Measurements from ENCODE around the gene ZNF726. TPM values are rescaled to one million over a fixed set of nuclear protein-coding genes. Genes with fewer than 3 reads are reported as not detected.

The ZNF726 gene
- total RNA-seq, 1 experiment from 2014 or later: 7.5 TPM

DNA sequence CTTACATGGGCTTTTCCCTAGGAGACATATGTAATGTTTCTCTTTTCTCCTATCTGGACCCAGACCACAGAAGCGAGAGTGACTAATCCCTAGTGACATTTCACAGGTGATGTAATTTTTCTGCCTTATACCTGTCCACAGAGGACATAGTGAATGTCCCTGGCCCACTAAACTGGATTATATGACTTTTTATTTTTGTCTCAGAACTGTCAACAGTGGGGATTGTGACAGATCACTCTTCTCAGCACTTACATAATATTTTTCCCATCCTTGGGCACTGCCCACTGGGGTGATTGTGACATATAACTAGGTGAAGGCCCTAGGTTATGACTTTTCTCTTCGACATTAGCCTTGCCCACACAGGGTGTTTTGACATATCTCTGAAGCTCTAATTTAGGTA lies 7.9 kb upstream of the ZNF726 start:
- POLR2A ChIA-PET (ENCODE audit: unreplicated experiment): no interaction called here
- H3K4me3 ChIP-seq: no peak overlapping the region
- CTCF ChIA-PET: no interaction called here
- intact Hi-C loops (cut with micrococcal nuclease; ENCODE audit: unreplicated experiment): no loop called here
- no peaks in the 10 kb centered on the region for H3K4me1 ChIP-seq (replicated peaks; ENCODE audit: insufficient read depth)
- no peak for DNase-seq
- no peaks in the 10 kb centered on the region for H3K36me3 ChIP-seq (ENCODE audit: low read depth)
- TF ChIP-seq, protein P1, sequence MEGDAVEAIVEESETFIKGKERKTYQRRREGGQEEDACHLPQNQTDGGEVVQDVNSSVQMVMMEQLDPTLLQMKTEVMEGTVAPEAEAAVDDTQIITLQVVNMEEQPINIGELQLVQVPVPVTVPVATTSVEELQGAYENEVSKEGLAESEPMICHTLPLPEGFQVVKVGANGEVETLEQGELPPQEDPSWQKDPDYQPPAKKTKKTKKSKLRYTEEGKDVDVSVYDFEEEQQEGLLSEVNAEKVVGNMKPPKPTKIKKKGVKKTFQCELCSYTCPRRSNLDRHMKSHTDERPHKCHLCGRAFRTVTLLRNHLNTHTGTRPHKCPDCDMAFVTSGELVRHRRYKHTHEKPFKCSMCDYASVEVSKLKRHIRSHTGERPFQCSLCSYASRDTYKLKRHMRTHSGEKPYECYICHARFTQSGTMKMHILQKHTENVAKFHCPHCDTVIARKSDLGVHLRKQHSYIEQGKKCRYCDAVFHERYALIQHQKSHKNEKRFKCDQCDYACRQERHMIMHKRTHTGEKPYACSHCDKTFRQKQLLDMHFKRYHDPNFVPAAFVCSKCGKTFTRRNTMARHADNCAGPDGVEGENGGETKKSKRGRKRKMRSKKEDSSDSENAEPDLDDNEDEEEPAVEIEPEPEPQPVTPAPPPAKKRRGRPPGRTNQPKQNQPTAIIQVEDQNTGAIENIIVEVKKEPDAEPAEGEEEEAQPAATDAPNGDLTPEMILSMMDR (conservative IDR thresholded peaks at IDR 0.05): no peak
- no peak for TF ChIP-seq EZH2 (IDR thresholded peaks at IDR 0.05; ENCODE audit: low read depth)
- H3K27ac ChIP-seq: no peak overlapping the region
- BruUV-seq (replicated peaks): no TSS peak
- H4K20me1 ChIP-seq (ENCODE audit: insufficient read depth): no peaks in the 10 kb centered on the region
- H3K9me3 ChIP-seq (ENCODE audit: insufficient read depth, low read depth): peaks cover 25% of the 10 kb centered on the region; the same call in 1 of the 2 replicates
- no peaks in the 10 kb centered on the region for H3K79me2 ChIP-seq (ENCODE audit: low read depth)
- H3K27me3 ChIP-seq (ENCODE audit: insufficient read depth, low read depth): no peaks in the 10 kb centered on the region
- H3K4me2 ChIP-seq: no peak overlapping the region
- no peaks in the 10 kb centered on the region for H3K9me2 ChIP-seq (ENCODE audit: insufficient read depth)
- H2AFZ ChIP-seq: no peak overlapping the region
- H3F3A ChIP-seq (ENCODE audit: insufficient read depth, low read depth): no peaks in the 10 kb centered on the region

DNA sequence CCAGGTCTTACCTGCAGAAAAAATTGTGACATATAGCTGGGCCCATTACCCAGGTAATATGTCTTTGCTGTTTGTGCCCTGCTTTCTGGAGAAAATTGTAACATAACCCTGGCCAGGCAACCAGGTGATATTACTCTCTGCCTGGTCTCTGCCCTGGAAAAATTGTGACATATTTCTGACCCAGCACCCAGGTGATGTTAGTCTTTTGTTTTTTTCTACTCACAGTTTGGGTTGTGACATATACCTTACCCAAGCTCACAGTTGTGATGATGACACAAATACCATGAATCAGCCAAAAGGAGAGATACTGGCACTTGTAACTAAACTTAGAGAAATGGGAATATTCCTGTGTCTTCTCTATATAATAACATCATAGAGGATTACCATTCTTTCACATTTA lies 6.5 kb upstream of the ZNF726 start:
- TF ChIP-seq, protein P1 (conservative IDR thresholded peaks at IDR 0.05): no peak
- no peak for TF ChIP-seq EZH2 (IDR thresholded peaks at IDR 0.05; ENCODE audit: low read depth)
- Histone ChIP-seq H3K4me2 (no peak overlapping the region), H3K27ac (no peak overlapping the region), H3F3A (ENCODE audit: insufficient read depth, low read depth) (no peaks in the 10 kb centered on the region), H3K27me3 (ENCODE audit: insufficient read depth, low read depth) (no peaks in the 10 kb centered on the region), H3K9me2 (ENCODE audit: insufficient read depth) (no peaks in the 10 kb centered on the region), H3K4me1 (replicated peaks; ENCODE audit: insufficient read depth) (no peaks in the 10 kb centered on the region), H2AFZ (no peak overlapping the region), H3K4me3 (no peak overlapping the region), H3K36me3 (ENCODE audit: low read depth) (no peaks in the 10 kb centered on the region), H3K9me3 (ENCODE audit: insufficient read depth, low read depth) (peaks cover 27% of the 10 kb centered on the region; the same call in 1 of the 2 replicates), H4K20me1 (ENCODE audit: insufficient read depth) (no peaks in the 10 kb centered on the region), H3K79me2 (ENCODE audit: low read depth) (no peaks in the 10 kb centered on the region)
- BruUV-seq (replicated peaks): no TSS peak
- intact Hi-C loops (cut with micrococcal nuclease; ENCODE audit: unreplicated experiment): no loop called here
- DNase-seq: no peak
- ChIA-PET POLR2A (ENCODE audit: unreplicated experiment) (no interaction called here), CTCF (no interaction called here)

DNA sequence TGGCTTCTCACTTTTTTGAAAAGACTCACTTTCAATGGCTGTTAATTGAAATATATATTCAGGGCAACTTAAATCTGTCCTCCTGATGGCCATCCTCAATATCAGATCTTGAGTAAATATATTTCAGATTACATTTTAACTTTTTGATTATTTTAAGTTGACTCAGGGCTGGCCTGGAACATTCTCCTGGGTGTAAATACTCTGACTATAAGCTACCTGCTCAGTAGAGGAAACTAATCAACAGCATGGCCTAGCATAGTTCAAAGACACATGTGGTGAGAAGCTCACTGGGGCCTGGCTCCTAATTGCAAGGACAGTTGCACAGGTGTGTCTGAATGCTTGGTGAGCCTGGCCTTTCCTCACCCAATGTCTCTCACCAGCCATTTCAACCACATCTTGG lies 5.5 kb upstream of the ZNF726 start:
- TF ChIP-seq EZH2 (IDR thresholded peaks at IDR 0.05; ENCODE audit: low read depth): no peak
- TF ChIP-seq, protein P1 (conservative IDR thresholded peaks at IDR 0.05): no peak
- Histone ChIP-seq H3K4me3 (no peak overlapping the region), H3K9me2 (ENCODE audit: insufficient read depth) (no peaks in the 10 kb centered on the region), H3K36me3 (ENCODE audit: low read depth) (no peaks in the 10 kb centered on the region), H2AFZ (no peak overlapping the region), H4K20me1 (ENCODE audit: insufficient read depth) (no peaks in the 10 kb centered on the region), H3K27ac (no peak overlapping the region), H3K27me3 (ENCODE audit: insufficient read depth, low read depth) (no peaks in the 10 kb centered on the region), H3K9me3 (ENCODE audit: insufficient read depth, low read depth) (peaks cover 30% of the 10 kb centered on the region), H3F3A (ENCODE audit: insufficient read depth, low read depth) (no peaks in the 10 kb centered on the region), H3K4me1 (replicated peaks; ENCODE audit: insufficient read depth) (peaks cover 4% of the 10 kb centered on the region; the same call in 1 of the 2 replicates), H3K79me2 (ENCODE audit: low read depth) (no peaks in the 10 kb centered on the region), H3K4me2 (no peak overlapping the region)
- no peak for DNase-seq
- intact Hi-C loops (cut with micrococcal nuclease; ENCODE audit: unreplicated experiment): no loop called here
- BruUV-seq (replicated peaks): no TSS peak
- CTCF ChIA-PET: no interaction called here
- POLR2A ChIA-PET (ENCODE audit: unreplicated experiment): no interaction called here

All from PC-9 (cell line).